WTC11 (cell line): ENCODE results near the gene OR2F2.

ENCODE experiments used
- ATF1 ChIP-seq: sonication (generic); formaldehyde crosslinking; IDR thresholded peaks from 2 replicates; pipeline ENCODE4 v1.8.1; 2023; ENCODE audit warnings: mild to moderate bottlenecking, moderate library complexity, missing genetic modification reagents
- CBFB ChIP-seq: sonication (generic); formaldehyde crosslinking; IDR thresholded peaks from 2 replicates; pipeline ENCODE4 v1.8.1; 2022; ENCODE audit warnings: mild to moderate bottlenecking, low read depth, missing genetic modification reagents
- CTCF ChIP-seq: fragments of 200-600 bp; IDR thresholded peaks from 2 replicates; pipeline ENCODE4 v1.8.0; 2022; ENCODE audit warnings: antibody characterized with exemption
- ELF4 ChIP-seq: sonication (generic); formaldehyde crosslinking; IDR thresholded peaks from 2 replicates; pipeline ENCODE4 v1.8.1; 2022; ENCODE audit warnings: low read depth, mild to moderate bottlenecking, moderate library complexity, missing genetic modification reagents
- FOXJ3 ChIP-seq: sonication (generic); formaldehyde crosslinking; IDR thresholded peaks from 2 replicates; pipeline ENCODE4 v1.9.0; 2021; ENCODE audit warnings: missing genetic modification reagents, mild to moderate bottlenecking, borderline replicate concordance
- FOXP4 ChIP-seq: sonication (generic); formaldehyde crosslinking; IDR thresholded peaks from 2 replicates; pipeline ENCODE4 v1.8.0; 2022; ENCODE audit warnings: mild to moderate bottlenecking, missing genetic modification reagents
- GABPB1 ChIP-seq: sonication (generic); formaldehyde crosslinking; IDR thresholded peaks from 2 replicates; pipeline ENCODE4 v1.8.1; 2023; ENCODE audit warnings: mild to moderate bottlenecking, missing genetic modification reagents
- MAX ChIP-seq: sonication (generic); formaldehyde crosslinking; IDR thresholded peaks from 2 replicates; pipeline ENCODE4 v1.8.0; 2022; ENCODE audit warnings: mild to moderate bottlenecking, missing genetic modification reagents
- MLX ChIP-seq: sonication (generic); formaldehyde crosslinking; IDR thresholded peaks from 2 replicates; pipeline ENCODE4 v1.8.1; 2023; ENCODE audit warnings: mild to moderate bottlenecking, missing genetic modification reagents, moderate library complexity
- NR2C2 ChIP-seq: sonication (generic); formaldehyde crosslinking; IDR thresholded peaks from 2 replicates; pipeline ENCODE4 v1.8.0; 2022; ENCODE audit warnings: mild to moderate bottlenecking, missing genetic modification reagents
- TEAD4 ChIP-seq: sonication (generic); formaldehyde crosslinking; IDR thresholded peaks from 2 replicates; pipeline ENCODE4 v1.8.0; 2022; ENCODE audit warnings: mild to moderate bottlenecking, missing genetic modification reagents

GRCh38 chr7:143965280-143965679, 30.2 kb downstream of the OR2F2 start:
- TF ChIP-seq GABPB1 (CRISPR knock-in tag) (no peak), CTCF (no peak), NR2C2 (CRISPR knock-in tag) (no peak), MLX (CRISPR knock-in tag) (no peak), MAX (CRISPR knock-in tag) (no peak), TEAD4 (CRISPR knock-in tag) (no peak), FOXP4 (CRISPR knock-in tag) (no peak), ELF4 (no peak), CBFB (CRISPR knock-in tag) (no peak), ATF1 (CRISPR knock-in tag) (no peak), FOXJ3 (CRISPR knock-in tag) (no peak)
